Measurements from ENCODE around the gene TRPM3. TPM values are rescaled to one million over a fixed set of nuclear protein-coding genes. Genes with fewer than 3 reads are reported as not detected.

Gene TRPM3
- total RNA-seq, 4 donors from 2014 or later = 0.07 to 0.66 TPM; not detected in 2

- TF ChIP-seq POLR2A (IDR thresholded peaks at IDR 0.05) (no peak), CTCF (IDR thresholded peaks at IDR 0.05 in 4 of 5, conservative IDR thresholded peaks at IDR 0.05 in 1 of 5) (no peak)
- H3K4me3 ChIP-seq = no peak overlapping the region
- ATAC-seq = no peak
- intact Hi-C loops (cut with DNase I; ENCODE audit: low total_unique reads) (no loop called here), in situ Hi-C loops (cut with MboI; ENCODE audit: low sequenced_read_pairs in 4 of 4) (no loop called here)
- H3K27ac ChIP-seq = no peak overlapping the region
- H3K36me3 ChIP-seq = no peaks in the 10 kb centered on the region
- H3K27me3 ChIP-seq = no peaks in the 10 kb centered on the region
- DNase-seq = no peak
- no peaks in the 10 kb centered on the region for H3K9me3 ChIP-seq
- no peaks in the 10 kb centered on the region for H3K4me1 ChIP-seq
Observed at GRCh38 chr9:70514273-70514672, 607.1 kb downstream of the TRPM3 start.

GRCh38 chr9:70511858-70512257, 609.6 kb downstream of the TRPM3 start:
- H3K4me1 ChIP-seq = peaks cover under 1 to 6% of the 10 kb centered on the region in 2 donors
- H3K9me3 ChIP-seq = no peaks in the 10 kb centered on the region
- DNase-seq (no peak), ATAC-seq (no peak)
- intact Hi-C loops (cut with DNase I; ENCODE audit: low total_unique reads) (no loop called here), in situ Hi-C loops (cut with MboI; ENCODE audit: low sequenced_read_pairs in 4 of 4) (no loop called here)
- no peaks in the 10 kb centered on the region for H3K36me3 ChIP-seq
- no peak for TF ChIP-seq CTCF (IDR thresholded peaks at IDR 0.05 in 4 of 5, conservative IDR thresholded peaks at IDR 0.05 in 1 of 5)
- no peak for TF ChIP-seq POLR2A (IDR thresholded peaks at IDR 0.05)
- no peak overlapping the region for H3K4me3 ChIP-seq
- no peak overlapping the region for H3K27ac ChIP-seq
- no peaks in the 10 kb centered on the region for H3K27me3 ChIP-seq

GRCh38 chr9:70510157-70510770, 611.2 kb downstream of the TRPM3 start:
- H3K36me3 ChIP-seq = no peaks in the 10 kb centered on the region
- no peak for DNase-seq
- H3K9me3 ChIP-seq = no peaks in the 10 kb centered on the region
- in situ Hi-C loops (cut with MboI; ENCODE audit: low sequenced_read_pairs in 4 of 4) = no loop called here
- H3K4me3 ChIP-seq = no peak overlapping the region
- H3K4me1 ChIP-seq = peaks cover 12 to 20% of the 10 kb centered on the region in 2 donors
- no peak overlapping the region for H3K27ac ChIP-seq
- H3K27me3 ChIP-seq = no peaks in the 10 kb centered on the region
- intact Hi-C loops (cut with DNase I; ENCODE audit: low total_unique reads) = no loop called here
- no peak for TF ChIP-seq POLR2A (IDR thresholded peaks at IDR 0.05)
- peak; percentile 44 to 66 (median 55) for TF ChIP-seq CTCF (IDR thresholded peaks at IDR 0.05 in 4 of 5, conservative IDR thresholded peaks at IDR 0.05 in 1 of 5)
- peak in 1 of 2 donors; percentile 44 for ATAC-seq

GRCh38 chr9:70506159-70506558, 615.3 kb downstream of the TRPM3 start:
- peak overlapping the region; percentile 27 to 65 (median 54) for H3K27ac ChIP-seq
- H3K9me3 ChIP-seq = no peaks in the 10 kb centered on the region
- intact Hi-C loops (cut with DNase I; ENCODE audit: low total_unique reads) (loop anchor here (5.0 kb wide), 1 partner anchor 244 kb away; no protein-coding TSS in a partner anchor), in situ Hi-C loops (cut with MboI; ENCODE audit: low sequenced_read_pairs in 4 of 4) (loop anchor here in 1 of 4 donors (10.0 kb wide), 1 partner anchor 79 kb away; no protein-coding TSS in a partner anchor)
- H3K36me3 ChIP-seq = no peaks in the 10 kb centered on the region
- peak; percentile 84 to 87 for ATAC-seq
- no peaks in the 10 kb centered on the region for H3K27me3 ChIP-seq
- DNase-seq = no peak
- H3K4me1 ChIP-seq = peaks cover 20 to 33% of the 10 kb centered on the region in 2 donors
- no peak for TF ChIP-seq POLR2A (IDR thresholded peaks at IDR 0.05)
- no peak for TF ChIP-seq CTCF (IDR thresholded peaks at IDR 0.05 in 4 of 5, conservative IDR thresholded peaks at IDR 0.05 in 1 of 5)
- H3K4me3 ChIP-seq = no peak overlapping the region

Measured in gastrocnemius medialis (tissue), 4 donors.